ENCODE data around the gene GPR62.
A peak's percentile ranks its signal among the peaks of the same experiment; 100 is the strongest.
"Not testable (repeated sequence)": the region's sequence is repeated elsewhere in the genome, so short reads cannot be mapped to it uniquely, and the experiment has no call there.

The GPR62 gene

GRCh38 chr3:51992017-51992682, 37.0 kb downstream of the GPR62 start:
- no peak for DNase-seq (ENCODE audit: low spot score)

DNA sequence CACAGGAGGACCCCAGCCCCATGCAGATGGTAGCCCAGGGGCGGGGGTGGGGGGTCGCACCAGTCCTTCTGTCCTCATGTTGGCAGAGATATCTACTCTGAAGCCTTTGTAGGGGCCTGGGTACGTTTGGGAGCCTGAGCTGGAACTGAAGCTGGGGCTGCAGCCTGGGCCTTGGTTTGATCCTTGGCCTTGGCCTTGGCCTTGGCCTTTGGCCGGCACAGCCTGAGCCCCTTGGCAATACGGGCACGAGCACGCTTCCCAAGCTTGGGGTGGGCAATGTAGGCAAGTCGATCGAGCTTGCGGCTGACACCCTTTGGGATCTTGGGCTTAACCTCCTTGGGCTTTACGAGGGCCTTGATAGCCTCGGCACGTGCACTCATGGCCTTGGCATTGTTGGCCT, 38.5 kb downstream of the GPR62 start:
- DNase-seq (ENCODE audit: low spot score): not testable (repeated sequence)

DNA sequence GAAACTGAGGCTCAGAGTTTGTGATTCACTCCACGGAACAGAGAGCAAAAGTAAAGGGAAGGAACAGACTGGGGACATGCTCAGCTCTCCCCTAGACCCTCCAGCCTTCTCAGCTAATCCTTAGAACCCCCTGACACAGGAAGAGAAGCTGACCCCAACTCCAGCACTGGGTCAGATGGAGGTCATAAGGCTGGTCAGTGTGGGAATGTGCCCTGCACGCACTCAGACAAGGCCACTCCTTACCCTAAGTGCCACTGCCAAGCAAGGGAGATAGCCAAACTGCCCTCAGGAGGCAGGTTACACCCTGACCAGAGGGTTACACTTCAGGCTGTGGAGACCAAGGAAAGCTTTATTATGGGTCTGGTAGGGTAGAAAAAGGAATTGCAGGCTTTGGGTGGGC, 39.3 kb downstream of the GPR62 start:
- DNase-seq (ENCODE audit: low spot score): no peak

- DNase-seq (ENCODE audit: low spot score): peak; percentile 91
These were observed 40.4 kb downstream of the GPR62 start, which contains the start of gene RPL29 for GRCh38 chr3:51995346-51996163. Gene RPL29 (minus strand): TSS chr3:51995895. CDS start chr3:51995461, 434 bp downstream.

DNA sequence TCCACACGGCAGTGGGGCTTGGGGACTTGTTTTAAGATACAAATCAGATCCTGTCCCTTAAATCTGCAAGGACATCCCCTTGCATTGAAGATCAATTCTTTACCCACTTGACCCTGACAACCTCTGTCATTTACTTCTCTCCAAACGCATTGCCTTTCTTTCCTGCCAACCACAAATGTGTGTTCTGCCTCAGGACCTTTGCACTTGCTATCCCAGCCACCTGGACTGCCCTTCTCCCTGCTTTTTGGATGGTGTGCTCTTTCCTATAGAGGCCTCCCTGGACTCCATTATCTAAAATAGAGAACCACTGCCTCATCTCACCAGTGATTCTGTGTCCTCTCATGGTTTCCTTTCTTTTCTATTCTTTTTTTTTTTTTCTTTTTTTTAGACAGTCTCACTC, 42.0 kb downstream of the GPR62 start:
- no peak for DNase-seq (ENCODE audit: low spot score)

GRCh38 chr3:51997935-51998596, 42.9 kb downstream of the GPR62 start:
- no peak for DNase-seq (ENCODE audit: low spot score)

DNA sequence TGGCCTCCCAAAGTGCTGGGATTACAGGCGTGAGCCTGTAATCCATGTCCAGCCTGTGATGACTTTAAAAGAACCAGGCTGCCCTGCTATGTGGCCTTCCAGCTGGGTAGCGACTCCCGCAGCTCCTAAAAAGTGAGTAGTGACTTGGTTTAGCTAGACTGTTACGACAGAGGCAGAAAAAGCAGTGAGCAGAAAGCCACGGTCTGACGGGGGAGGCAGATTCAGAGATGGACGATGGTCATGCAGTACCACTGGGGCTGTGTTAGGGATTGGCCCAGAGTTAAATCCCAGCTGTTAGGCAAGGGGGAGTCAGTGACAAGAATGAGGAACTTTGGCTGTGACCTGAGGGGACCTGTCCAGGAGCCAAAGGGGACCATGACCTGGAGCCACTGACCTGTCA, 43.6 kb downstream of the GPR62 start:
- DNase-seq (ENCODE audit: low spot score): no peak

DNA sequence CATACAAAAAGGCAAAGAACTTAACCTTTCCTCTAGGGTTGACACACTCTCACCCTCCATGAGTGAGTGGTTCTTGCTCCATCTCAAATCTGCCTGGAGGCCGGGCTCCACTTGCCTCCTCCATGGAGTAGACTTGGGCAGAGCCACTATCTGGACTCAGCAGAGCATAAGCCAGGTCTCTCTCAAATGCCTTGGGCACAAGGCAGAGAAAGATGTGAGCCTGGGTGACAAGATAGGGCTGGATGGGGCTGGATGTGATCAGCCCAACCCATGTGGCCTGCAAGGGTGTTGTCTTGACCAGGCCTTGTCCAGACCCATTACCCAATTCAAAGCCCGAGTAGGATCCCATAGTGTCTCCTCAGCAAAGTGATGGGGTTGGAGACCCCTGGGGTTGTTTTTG, 44.7 kb downstream of the GPR62 start:
- no peak for DNase-seq (ENCODE audit: low spot score)

DNA sequence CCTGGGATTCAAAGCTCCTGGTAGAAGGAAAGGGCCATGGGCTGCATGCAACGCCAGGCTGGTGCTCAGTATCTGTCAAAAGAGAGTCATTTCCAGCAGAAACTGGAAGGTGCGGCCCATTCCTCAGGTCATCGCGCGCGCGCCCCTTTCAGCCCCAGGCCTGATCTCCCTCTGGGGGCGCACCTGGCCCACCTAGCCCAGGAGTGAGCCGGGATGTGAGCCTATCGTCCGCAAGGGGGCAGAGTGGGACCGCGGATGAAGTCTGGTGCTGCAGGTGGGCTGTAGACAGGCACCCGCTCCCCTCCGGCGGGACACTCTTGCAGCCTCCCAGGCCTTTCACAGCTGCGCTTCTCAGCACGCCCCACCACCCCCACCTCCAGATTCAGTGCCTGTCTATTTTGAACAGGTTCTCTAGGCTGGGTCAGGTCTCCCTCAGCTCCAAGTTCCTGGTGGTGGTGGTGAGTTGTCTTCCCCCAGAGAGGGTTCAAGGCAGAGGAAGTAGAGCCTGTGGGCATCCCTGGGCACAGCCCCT, 46.3 kb downstream of the GPR62 start:
- peak; percentile 91 for DNase-seq (ENCODE audit: low spot score)

- DNase-seq (ENCODE audit: low spot score): no peak
These were observed 47.6 kb downstream of the GPR62 start for GRCh38 chr3:52002748-52003147.

GRCh38 chr3:52004163-52004787, 49.1 kb downstream of the GPR62 start:
- DNase-seq (ENCODE audit: low spot score): peak; percentile 91

- no peak for DNase-seq (ENCODE audit: low spot score)
These were observed 49.8 kb downstream of the GPR62 start for GRCh38 chr3:52004906-52005395.

GRCh38 chr3:52005571-52005986, 50.4 kb downstream of the GPR62 start:
- peak; percentile 70 for DNase-seq (ENCODE audit: low spot score)

- no peak for DNase-seq (ENCODE audit: low spot score)
These were observed 51.0 kb downstream of the GPR62 start for GRCh38 chr3:52006017-52006819.

GRCh38 chr3:52006820-52007133, 51.6 kb downstream of the GPR62 start:
- DNase-seq (ENCODE audit: low spot score): no peak
